Limb (tissue), 2 donors: ENCODE results near the gene KCNIP1.

ENCODE experiments used
- DNase-seq, 2 donors: peaks; one replicate each; pipeline ENCODE4 v3.0.0-alpha.2; 2016; ENCODE audit errors: extremely low spot score in 2 of 2

KCNIP1 gene

DNA sequence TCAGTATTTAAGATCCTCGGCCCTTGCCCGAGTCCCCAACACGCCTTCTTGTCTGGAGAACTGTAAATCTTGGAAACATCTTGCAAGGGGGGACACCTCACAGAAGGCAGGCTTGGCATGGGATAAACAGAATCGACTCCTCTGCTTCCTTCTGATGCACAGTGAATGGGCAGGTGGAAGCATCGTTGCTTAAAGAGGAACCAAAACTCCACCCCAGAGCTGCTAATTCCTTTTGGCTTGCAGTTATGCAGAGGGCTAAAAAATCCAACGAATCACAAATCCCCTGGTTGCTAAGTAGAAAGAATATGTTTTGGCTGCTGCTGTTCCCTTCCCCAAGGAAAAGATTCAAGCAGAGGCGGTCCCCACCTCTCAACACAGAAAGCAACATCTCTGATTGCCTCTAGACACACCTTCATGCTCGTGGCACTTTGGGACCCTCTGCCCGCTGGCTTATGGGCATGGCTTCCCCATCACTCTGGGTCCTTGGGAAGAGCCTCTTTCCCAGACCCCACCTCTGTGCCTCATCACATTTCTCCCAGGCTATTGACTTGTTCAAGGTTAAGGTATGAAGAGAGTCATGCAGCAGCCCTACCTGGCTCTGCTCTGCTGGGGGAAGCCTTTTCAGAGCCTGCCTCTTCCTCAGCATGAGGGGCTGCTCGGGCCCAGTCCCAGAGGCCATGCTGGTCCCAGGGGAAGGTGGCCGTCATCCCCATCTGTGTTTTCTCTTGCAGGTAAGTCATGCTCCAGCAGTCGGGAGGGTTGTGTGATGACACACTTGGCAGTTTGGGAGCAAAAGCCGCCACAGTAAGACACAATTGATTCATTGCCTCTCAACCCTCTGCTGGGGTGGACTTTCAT is 137.1 kb downstream of the KCNIP1 start:
- no peak for DNase-seq

DNA sequence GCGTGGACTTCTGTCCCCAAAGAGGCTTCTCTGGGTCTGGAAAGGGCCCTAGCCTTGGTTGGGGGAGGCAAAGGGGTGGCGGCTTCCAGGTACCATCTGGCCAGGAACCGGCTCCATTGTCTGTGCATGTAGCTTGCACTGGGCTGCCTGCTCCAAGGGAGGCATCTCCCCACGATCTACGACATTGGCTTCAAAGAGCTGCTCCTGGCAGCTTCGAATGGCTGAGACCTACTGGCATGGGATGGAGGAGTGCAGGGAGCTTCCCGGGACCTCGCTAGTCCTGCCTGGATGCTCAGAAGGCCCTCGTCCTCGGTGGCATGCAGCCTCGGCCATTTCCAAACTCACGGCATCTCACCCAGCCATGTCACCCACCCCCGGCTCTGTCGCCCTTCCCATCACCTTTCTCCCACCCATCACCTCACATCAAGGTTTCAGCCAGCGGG is 137.8 kb downstream of the KCNIP1 start:
- DNase-seq, result no peak

GRCh38 chr5:170642066-170642735 is 138.4 kb downstream of the KCNIP1 start:
- no peak for DNase-seq

DNA sequence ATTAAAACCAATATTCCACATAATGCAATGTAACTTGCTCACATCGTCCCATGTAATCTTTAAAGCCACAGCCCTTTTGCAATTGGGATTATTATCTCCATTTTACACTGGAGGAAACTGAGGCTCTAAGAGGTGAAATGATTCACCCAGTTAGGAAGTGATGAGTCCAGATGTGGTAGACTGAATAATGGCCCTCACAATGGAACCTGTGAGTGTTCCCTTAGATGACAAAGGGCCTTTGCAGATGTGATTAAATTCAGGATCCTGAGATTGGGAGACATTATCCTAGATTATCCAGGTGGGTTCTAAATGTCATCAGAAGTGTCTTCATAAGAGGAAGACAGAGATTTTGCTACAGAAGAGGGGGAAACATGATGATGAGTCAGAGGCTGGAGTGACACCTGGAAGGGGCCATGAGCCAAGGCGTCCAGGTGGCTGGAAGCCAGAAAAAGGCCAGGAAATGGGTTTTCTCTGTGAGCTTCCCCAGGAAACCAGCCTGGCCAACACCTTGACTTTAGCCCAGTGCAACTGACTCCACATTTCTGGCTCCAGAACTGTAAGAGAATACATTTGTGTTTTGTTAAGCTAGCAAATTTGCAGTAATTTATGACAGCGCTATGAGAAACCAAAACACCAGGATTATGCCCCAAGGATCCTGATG is 139.1 kb downstream of the KCNIP1 start:
- no peak for DNase-seq

GRCh38 chr5:170643591-170643990 is 139.8 kb downstream of the KCNIP1 start:
- no peak for DNase-seq

DNA sequence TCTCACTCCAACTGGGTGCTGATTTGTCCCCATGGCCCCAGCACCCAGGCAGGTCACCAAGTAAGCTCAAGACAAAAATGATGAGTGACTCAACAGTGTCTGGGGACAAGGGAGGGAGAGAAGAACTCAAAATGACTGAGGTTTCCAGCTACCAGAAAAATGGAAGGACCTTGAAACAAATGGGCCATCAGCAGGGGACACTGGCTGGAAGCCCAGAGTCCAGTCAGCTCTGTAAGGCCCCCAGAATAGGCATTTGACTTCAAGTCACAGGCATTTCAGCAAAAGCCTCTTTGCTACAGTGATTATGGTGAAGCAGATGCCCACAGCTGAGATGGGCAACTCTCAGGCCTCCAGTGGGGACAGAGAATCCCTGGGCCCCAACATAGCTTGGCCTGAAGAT is 140.7 kb downstream of the KCNIP1 start:
- DNase-seq, result no peak

- DNase-seq, result no peak
Measured at GRCh38 chr5:170648541-170648940, 144.7 kb downstream of the KCNIP1 start.

- DNase-seq, result no peak
Measured at GRCh38 chr5:170650850-170651249, 147.0 kb downstream of the KCNIP1 start.

DNA sequence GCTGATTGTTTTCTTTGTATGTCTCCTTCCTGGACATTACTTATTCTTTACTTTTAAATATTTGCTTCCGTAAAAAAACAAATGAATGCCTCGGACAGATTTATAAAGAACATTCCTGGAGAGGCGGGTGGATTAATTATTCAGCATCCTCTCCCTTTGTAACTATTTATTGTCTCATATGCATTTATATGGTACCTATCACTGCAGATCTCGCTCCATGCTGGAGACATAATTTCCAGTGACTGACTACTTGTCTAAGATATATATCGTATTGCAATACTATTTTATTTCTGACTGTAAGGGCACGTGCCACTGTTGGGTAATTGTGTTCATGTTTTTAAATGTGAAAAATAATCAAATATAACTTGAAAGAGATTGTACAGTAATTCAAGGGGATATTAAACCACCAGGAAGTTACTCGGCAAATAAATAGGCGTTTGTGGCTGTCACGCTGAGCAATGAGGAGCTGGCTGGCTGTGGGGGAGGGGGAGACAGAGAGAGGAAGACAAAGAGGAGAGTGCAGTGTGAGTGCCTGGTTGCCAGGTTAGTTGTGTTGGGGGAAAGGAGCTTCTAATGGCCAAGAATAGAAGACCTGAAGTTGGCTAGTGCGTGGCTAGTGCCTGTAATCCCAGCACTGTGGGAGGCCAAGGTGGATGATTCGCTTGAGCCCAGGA is 147.9 kb downstream of the KCNIP1 start:
- DNase-seq, result no peak

GRCh38 chr5:170655476-170655875 is 151.7 kb downstream of the KCNIP1 start:
- DNase-seq, result no peak

DNA sequence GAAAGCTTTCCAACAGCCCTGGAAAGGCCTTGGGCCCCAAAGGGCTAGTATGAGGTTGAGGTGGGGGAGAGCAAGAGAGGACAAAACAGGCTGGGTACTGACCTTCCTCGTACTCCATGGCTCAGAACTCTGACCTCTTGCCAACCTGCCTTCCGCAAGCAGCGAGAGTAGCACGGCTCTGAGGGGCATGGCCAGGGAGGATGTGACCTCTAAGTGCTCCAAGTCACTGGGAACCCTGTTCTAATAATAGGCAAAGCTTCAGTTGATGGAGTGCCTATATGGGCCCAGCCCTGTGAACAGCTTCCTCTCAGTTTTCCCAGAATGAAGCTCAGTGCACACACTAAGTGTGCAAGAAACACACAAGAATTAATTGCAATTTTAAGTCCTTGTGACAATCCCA is 152.1 kb downstream of the KCNIP1 start:
- DNase-seq, result no peak

DNA sequence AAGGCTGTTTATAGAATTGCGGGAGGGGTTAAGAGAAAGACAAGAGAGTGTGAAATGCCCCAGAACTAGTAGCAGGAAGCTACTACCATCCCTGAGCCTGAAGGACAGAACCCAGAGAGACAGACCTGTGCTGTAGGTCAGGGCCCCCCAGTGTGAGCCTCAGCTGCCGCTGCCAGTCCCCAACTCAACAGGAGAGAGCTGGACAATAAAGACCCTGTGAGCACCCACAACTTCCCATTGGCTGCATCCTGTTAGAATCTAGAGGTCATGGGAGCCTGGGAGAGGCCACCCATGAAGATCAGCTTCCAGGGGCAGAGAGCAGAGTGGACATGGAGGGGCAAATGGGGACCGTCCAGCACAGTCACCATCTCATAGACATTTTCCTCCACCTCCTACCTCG is 152.5 kb downstream of the KCNIP1 start:
- no peak for DNase-seq

GRCh38 chr5:170660531-170660930 is 156.7 kb downstream of the KCNIP1 start:
- no peak for DNase-seq

- DNase-seq, result no peak
Measured at GRCh38 chr5:170662966-170663365, 159.1 kb downstream of the KCNIP1 start.

- DNase-seq, result no peak
Measured at GRCh38 chr5:170678811-170679210, 175.0 kb downstream of the KCNIP1 start.

DNA sequence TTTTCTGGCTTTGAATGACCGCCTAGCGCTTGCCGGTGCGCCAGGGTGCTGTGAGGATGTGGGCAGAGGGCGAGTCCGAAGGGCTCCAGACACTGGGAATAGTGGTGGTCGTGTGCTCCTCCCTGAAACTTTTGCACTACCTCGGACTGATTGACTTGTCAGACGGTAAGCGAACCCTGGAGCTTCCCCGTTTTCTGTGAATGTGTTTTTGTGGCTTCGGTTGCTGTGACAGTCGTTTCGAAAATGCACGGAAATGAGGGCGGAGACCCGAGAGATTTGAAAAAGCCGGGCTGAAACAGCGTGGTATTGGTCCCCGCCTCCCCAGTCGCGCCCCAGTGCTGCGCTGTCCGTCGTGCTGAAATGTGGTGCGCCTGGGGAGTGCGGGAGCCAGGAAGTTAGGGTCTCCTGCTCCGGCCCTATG is 177.2 kb downstream of the KCNIP1 start:
- peak; percentile 58 to 79 for DNase-seq

- peak in 1 of 2 donors; percentile 39 for DNase-seq
Measured at GRCh38 chr5:170691657-170692056, 187.8 kb downstream of the KCNIP1 start.

DNA sequence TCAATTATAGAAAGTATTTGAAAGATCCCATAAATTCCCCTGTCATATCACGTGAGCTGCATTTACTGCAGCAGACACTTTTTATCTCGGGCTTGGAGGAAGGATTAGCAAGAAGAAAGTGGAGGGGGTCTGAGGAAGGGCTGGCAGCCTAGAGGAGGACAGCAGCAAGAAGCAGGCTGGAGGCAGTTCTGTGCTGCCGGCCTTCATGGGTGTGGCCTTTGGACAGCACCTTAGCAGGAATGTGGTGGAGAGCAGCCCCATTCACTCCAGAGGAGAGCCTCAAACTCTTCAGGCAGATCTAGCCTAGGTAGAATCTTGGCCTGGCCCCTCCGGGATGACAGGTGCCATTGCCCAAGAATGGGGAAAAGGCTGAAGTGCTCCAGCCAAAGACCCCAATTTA is 189.9 kb downstream of the KCNIP1 start:
- DNase-seq, result no peak

DNA sequence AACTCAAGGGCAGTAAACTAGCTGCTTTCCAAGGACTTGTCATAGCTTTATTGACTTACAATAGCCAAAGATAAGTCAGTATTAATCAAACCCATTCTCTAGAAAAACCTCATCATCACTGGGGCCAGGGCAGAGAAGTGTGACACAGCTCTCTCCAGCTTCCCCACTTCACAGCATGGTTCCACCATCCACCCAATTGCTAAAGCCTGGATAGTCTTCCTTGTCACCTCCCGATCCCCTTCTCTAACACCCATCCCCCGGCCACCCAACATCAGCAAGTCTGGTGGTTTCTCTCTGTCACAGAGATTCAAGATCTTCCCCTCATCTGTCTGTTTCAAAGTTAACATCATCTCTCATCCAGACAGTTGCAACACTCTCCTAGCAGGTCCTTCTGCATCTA is 191.1 kb downstream of the KCNIP1 start:
- no peak for DNase-seq

GRCh38 chr5:170697031-170697430 is 193.2 kb downstream of the KCNIP1 start:
- DNase-seq, result no peak

DNA sequence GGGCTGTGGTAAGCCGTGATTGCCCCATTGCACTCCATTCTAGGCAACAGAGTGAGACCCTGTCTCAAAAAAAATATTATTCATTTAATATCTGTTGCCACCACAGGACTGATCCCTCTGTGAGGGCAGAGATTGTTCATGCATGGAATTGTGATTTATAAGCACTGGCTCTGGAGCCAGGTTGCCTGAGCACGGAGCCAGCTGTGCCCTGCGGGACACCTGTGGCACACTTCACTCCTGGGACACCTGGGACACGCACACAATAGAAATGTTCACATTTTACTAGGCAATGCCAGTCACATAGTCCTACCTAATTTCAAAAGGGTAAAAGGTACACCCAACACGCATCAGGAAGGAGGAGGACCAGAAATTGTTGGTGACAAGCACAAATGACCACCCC is 196.7 kb downstream of the KCNIP1 start:
- DNase-seq, result no peak

GRCh38 chr5:170701334-170701733 is 197.5 kb downstream of the KCNIP1 start:
- DNase-seq, result no peak
